Prostate gland (tissue), 1 donor: ENCODE results near the gene VPS8.

Experiments
- POLR2A ChIP-seq: fragments of 450-650 bp; IDR thresholded peaks from one replicate; pipeline ENCODE4 v1.6.1; 2016; ENCODE audit warnings: antibody characterized with exemption, mild to moderate bottlenecking
- POLR2AphosphoS5 ChIP-seq: sonication (generic); formaldehyde crosslinking; IDR thresholded peaks from one replicate; pipeline ENCODE4 v1.6.1; 2017; ENCODE audit warnings: antibody characterized with exemption

GRCh38 chr3:185076219-185076618 lies 264.3 kb downstream of the VPS8 start:
- TF ChIP-seq POLR2AphosphoS5: no peak
- TF ChIP-seq POLR2A: no peak
